ENCODE results near the gene LCE3C. TPM values are rescaled to one million over a fixed set of nuclear protein-coding genes. Genes with fewer than 3 reads are reported as not detected.

Gene LCE3C
- total RNA-seq: not detected in 2 replicates

- H4K20me1 ChIP-seq (ENCODE audit: insufficient read depth, low read length): no peaks in the 10 kb centered on the region
- H3K79me2 ChIP-seq (ENCODE audit: insufficient read depth, low read length): no peaks in the 10 kb centered on the region
- no peaks in the 10 kb centered on the region for H3K4me1 ChIP-seq (ENCODE audit: insufficient read depth, low read length)
- H3K36me3 ChIP-seq (ENCODE audit: insufficient read depth, low read length): no peaks in the 10 kb centered on the region
- no peak within 1 kb of the TSS for H3K27ac ChIP-seq (ENCODE audit: low read depth, low read length)
- H3K9me3 ChIP-seq (ENCODE audit: low read depth, low read length): no peaks in the 10 kb centered on the region
- H2AFZ ChIP-seq (ENCODE audit: low read length): no peak within 1 kb of the TSS
- TF ChIP-seq CTCF (IDR thresholded peaks at IDR 0.05; ENCODE audit: extremely low read depth, low read depth, low read length): no peak
- no peak for DNase-seq (ENCODE audit: insufficient read length, low spot score, missing footprints)
- no peaks in the 10 kb centered on the region for H3K27me3 ChIP-seq (ENCODE audit: insufficient read depth, low read length)
- no peak within 1 kb of the TSS for H3K4me3 ChIP-seq (ENCODE audit: insufficient read depth, low read length)
- no peak within 1 kb of the TSS for H3K4me2 ChIP-seq (ENCODE audit: insufficient read depth, low read length)
These were observed at the start of gene LCE3C for GRCh38 chr1:152599934-152600333. LCE3C (plus strand) TSS chr1:152600234; CDS start chr1:152600732, 498 bp downstream.

- no peak overlapping the region for H3K4me3 ChIP-seq (ENCODE audit: insufficient read depth, low read length)
- H2AFZ ChIP-seq (ENCODE audit: low read length): no peak overlapping the region
- H3K4me1 ChIP-seq (ENCODE audit: insufficient read depth, low read length): no peaks in the 10 kb centered on the region
- DNase-seq (ENCODE audit: insufficient read length, low spot score, missing footprints): no peak
- no peaks in the 10 kb centered on the region for H4K20me1 ChIP-seq (ENCODE audit: insufficient read depth, low read length)
- H3K9me3 ChIP-seq (ENCODE audit: low read depth, low read length): no peaks in the 10 kb centered on the region
- no peaks in the 10 kb centered on the region for H3K27me3 ChIP-seq (ENCODE audit: insufficient read depth, low read length)
- TF ChIP-seq CTCF (IDR thresholded peaks at IDR 0.05; ENCODE audit: extremely low read depth, low read depth, low read length): no peak
- no peaks in the 10 kb centered on the region for H3K36me3 ChIP-seq (ENCODE audit: insufficient read depth, low read length)
- no peaks in the 10 kb centered on the region for H3K79me2 ChIP-seq (ENCODE audit: insufficient read depth, low read length)
- no peak overlapping the region for H3K4me2 ChIP-seq (ENCODE audit: insufficient read depth, low read length)
- H3K27ac ChIP-seq (ENCODE audit: low read depth, low read length): no peak overlapping the region
These were observed 34.9 kb upstream of the LCE3C start for GRCh38 chr1:152565115-152565514.

GRCh38 chr1:152565535-152566215 lies 34.4 kb upstream of the LCE3C start:
- no peaks in the 10 kb centered on the region for H3K4me1 ChIP-seq (ENCODE audit: insufficient read depth, low read length)

More at GRCh38 chr1:152565535-152566215, 34.4 kb upstream of the LCE3C start:
- H3K79me2 ChIP-seq (ENCODE audit: insufficient read depth, low read length): no peaks in the 10 kb centered on the region
- H3K9me3 ChIP-seq (ENCODE audit: low read depth, low read length): no peaks in the 10 kb centered on the region
- H3K4me3 ChIP-seq (ENCODE audit: insufficient read depth, low read length): no peak overlapping the region
- no peaks in the 10 kb centered on the region for H3K27me3 ChIP-seq (ENCODE audit: insufficient read depth, low read length)
- no peak for DNase-seq (ENCODE audit: insufficient read length, low spot score, missing footprints)
- H4K20me1 ChIP-seq (ENCODE audit: insufficient read depth, low read length): no peaks in the 10 kb centered on the region
- no peak for TF ChIP-seq CTCF (IDR thresholded peaks at IDR 0.05; ENCODE audit: extremely low read depth, low read depth, low read length)
- no peak overlapping the region for H3K27ac ChIP-seq (ENCODE audit: low read depth, low read length)
- H2AFZ ChIP-seq (ENCODE audit: low read length): no peak overlapping the region
- no peaks in the 10 kb centered on the region for H3K36me3 ChIP-seq (ENCODE audit: insufficient read depth, low read length)
- no peak overlapping the region for H3K4me2 ChIP-seq (ENCODE audit: insufficient read depth, low read length)
